NCI-H2171 treated with DMSO at 0.1 percent for 48 hours (cell line): Measurements from ENCODE around the gene INCENP.
"Not testable (repeated sequence)": the region's sequence is repeated elsewhere in the genome, so short reads cannot be mapped to it uniquely, and the experiment has no call there.

Experiments used
- DNase-seq: peaks from one replicate; lab custom pipeline; 2025; lab: John Stamatoyannopoulos, UW

Gene INCENP

DNA sequence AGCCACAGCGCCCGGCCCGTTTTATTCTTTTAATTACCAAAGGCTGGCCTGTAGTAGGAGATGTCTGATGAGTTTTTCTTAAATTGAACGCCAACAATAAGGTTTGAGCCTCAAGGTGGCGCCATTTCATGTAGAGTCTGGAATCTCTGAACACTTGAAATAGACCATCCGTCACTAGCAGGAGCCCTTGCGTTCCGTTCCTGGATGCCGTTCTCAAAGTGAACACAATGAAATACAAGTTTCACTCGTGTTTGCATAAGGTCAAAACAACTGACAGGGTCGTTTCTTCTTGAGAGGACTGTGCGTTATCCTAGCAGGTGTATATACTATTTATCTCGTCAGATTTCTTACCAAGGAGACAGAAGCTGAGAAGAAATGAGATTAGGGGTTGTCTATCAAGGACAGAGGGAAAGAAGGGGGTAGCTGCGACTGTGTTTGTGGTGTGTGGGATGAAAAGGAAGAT lies 47.5 kb downstream of the INCENP start:
- peak; percentile 87 for DNase-seq

DNA sequence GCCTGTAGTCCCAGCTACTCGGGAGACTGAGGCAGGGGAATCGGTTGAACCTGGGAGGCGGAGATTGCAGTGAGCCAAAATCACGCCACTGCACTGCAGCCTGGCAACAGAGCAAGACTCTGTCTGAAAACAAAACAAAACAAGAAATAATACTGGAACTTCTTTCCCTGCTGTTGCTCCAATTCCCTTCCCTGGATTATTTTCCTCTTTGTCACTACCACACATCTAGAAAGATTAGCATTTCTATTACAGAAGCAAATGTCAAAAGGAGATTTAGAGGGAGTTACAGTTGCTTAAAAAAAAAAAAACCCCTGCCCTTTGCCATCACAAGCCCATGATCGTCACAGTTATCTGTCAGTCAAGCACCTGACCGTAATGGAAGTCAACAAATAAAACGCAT lies 48.5 kb downstream of the INCENP start:
- no peak for DNase-seq

DNA sequence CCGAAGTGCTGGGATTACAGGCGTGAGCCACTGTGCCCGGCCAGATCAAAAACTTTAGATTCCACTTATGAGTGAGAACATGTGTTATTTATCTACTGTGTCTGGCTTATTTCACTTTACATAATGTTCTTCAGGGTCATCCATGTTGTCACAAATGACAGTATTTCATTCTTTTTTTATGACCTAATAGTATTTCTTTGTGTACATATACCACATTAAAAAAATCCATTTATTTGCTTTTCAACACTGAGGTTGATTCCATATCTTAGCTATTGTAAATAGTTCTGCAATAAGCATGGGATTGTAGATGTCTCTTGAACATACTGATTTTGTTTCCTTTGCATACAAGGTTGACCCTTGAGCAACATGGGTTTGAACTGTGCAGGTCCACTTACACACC lies 53.0 kb downstream of the INCENP start:
- no peak for DNase-seq

DNA sequence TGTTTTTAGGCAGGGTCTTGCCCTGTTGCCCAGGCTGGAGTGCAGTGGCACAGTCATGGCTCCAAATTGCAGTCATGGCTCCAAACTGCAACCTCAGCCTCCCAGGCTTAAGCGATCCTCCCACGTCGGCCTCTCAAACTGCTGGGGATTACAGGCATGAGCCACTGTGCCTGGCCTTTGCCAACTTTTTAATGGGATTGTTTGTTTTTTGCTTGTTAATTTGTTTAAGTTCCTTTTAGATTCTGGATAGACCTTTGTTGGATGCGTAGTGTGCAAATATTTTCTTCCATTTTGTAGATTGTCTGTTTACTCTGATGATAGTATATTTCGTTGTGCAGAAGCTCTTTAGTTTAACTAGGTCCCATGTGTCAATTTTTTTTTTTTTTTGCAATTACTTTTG lies 56.2 kb downstream of the INCENP start:
- no peak for DNase-seq

DNA sequence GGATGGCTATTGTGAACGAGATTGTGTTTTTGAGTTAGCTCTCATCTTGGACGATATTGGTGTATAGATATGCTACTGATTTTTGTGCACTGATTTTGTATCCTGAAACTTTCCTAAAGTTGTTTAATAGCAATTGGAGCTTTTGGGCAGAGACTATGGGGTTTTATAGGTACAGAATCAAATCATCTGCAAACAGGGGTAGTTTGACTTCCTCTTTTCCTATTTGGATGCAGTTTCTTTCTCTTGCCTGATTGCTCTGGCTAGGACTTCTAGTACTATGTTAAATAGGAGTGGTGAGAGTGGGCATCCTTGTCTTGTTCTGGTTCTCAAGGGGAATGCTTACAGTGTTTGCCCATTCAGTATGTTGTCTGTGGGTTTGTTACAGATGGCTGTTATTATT lies 57.3 kb downstream of the INCENP start:
- no peak for DNase-seq

DNA sequence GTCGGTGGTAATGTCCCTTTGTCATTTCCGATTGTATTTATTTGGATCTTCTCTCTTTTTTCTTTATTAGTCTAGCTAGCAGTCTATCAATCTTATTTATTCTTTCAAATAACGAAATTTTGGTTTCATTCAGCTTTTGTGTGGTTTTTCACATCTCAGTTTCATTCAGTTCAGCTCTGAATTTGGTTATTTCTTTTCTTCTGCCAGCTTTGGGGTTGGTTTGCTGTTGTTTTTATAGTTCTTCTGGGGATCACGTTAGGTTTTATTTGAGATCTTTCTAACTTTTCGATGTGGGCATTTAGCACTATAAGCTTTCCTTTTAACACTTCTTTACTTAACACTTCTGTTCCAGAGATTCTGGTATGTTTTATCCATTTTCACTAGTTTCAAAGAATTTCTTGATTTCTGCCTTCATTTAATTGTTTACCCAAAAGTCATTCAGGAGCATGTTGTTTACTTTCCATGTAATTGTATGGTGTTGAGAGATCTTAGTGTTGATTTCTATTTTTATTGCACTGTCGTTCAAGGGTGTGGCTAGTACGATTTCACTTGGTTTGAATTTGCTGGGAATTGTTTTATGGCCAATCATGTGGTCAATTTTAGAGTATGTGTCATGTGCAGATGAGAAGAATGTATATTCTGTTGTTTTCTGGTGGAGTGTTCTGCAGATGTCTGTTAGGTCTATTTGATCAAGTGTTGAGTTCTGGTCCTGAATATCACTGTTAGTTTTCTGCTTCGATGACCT lies 58.5 kb downstream of the INCENP start:
- DNase-seq: no peak

DNA sequence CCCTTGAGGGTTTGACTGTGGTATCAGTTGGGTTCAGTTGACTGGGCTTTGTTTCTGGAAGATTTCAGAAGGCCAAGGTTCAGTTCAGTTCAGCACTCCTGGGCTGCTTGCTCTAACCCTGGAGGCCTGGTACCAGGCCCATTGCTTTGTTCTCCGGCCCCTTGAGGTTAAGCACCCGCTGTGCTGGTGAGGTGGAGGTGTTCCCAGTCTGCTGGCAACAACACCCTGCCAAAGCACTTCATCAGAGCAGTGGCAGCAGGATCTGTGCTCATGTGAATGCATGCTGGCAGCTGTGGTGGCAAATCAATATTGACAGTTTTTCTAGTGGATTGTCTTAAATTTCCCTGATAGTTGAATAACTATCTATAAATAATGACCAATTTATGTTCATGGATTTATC lies 62.4 kb downstream of the INCENP start:
- DNase-seq: peak; percentile 51

DNA sequence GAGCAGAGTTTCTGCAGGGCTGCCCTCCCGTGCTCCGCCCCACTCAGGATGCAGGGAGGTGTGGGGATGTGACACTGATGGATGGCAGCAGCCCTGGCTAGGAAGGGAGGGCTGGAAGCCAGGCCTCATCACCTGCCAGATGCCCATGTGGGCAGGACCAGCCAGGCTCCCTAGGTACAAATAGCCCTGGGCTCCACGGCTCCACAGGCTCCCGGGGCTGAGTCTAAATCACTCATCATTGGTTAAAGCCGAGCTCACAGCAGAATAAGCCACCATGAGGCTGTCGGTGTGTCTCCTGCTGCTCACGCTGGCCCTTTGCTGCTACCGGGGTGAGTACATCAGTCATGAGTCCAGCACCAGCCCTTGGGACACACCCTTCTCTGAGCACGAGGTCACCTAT lies 66.2 kb downstream of the INCENP start, which contains the start of gene SCGB1D1:
Gene SCGB1D1 (plus strand): TSS at position 206 of the 400 bp plus-strand sequence. CDS start 69 bp downstream, at position 275.
- DNase-seq: no peak

DNA sequence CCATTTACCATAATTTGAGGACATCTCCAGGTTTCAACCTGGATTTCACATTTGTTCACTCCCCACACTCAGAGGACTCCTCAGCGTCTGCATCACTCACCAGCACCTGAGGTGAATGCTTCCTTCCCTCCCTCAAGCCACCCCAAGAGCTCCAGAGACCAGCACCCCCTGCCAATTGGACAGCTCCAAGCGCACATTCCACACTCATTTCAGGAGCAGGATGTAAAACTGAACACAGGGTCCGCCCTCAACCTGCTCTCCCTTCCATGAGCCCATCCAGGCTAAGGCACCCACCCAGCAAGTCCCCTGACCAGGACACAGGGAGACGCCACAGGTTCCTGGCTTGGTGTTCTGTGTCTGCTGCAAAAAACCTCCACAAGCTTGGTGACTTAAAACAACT lies 70.1 kb downstream of the INCENP start:
- DNase-seq: no peak

DNA sequence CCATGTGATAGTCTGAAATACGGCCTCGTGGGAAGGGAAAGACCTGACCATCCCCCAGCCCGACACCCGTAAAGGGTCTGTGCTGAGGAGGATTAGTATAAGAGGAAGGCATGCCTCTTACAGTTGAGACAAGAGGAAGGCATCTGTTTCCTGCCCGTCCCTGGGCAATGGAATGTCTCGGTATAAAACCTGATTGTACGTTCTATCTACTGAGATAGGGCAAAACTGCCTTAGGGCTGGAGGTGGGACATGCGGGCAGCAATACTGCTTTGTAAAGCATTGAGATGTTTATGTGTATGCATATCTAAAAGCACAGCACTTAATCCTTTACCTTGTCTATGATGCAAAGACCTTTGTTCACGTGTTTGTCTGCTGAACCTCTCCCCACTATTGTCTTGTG lies 71.2 kb downstream of the INCENP start:
- DNase-seq: not testable (repeated sequence)

DNA sequence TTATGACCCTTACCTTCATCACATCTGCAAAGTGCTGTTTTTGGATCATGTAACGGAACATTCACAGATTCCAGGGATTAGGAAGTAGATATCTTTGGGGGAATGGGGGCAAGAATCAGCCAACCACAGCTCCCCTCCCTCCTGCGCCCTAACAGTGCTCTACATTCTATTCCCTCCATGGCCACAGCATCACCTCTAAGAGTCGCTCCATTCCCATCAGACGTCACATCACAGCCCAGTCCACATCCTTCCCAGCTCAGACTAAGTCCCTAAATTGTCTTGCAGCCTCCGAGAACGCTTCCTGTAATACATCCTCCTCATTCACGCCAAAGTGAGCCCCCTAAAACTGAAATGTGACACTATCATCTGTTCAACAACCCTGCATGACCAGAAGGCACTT lies 72.1 kb downstream of the INCENP start:
- peak; percentile 53 for DNase-seq

DNA sequence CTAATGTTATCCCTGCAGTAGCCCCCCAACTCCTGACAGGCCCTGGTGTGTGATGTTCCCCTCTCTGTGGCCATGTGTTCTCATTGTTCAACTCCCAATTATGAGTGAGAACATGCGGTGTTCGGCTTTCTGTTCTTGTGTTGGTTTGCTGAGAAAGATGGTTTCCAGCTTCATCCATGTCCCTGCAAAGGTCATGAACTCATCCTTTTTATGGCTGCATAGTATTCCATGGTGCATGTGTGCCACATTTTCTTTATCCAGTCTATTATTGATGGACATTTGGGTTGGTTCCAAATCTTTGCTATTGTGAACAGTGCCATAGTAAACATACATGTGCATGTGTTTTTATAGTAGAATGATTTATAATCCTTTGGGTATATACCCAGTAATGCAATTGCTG lies 73.6 kb downstream of the INCENP start:
- DNase-seq: not testable (repeated sequence)

DNA sequence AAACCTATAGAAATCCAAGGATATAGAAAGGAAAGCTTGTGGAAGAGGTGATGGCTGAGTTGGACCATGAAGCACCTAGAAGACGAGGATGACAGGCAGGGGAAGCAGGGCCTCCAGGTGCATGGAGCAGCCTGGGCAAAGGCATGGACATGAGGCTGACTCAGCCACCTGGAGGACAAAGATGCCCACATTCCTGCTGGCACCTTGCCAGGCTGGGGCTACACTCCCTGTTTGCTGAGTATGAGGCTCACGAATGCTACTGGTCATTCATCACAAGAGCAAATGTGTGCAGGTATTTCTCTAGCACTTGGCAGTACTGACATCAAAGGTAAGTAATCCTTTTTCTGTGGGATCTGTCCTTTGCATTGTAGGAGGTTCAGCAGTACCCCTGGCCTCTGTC lies 77.6 kb downstream of the INCENP start:
- no peak for DNase-seq
